OCI-LY1 (cell line): Measurements from ENCODE around the gene CDH23.

Source experiments
- H2AFZ ChIP-seq: fragments of 200-600 bp; sonication (generic), shearing (Covaris generic); 2 replicates; pipeline ENCODE4 v1.6.0; 2014; ENCODE audit warnings: antibody characterized with exemption, mild to moderate bottlenecking, low read length
- H3F3A ChIP-seq: fragments of 200-600 bp; sonication (generic), shearing (Covaris generic); 2 replicates; pipeline ENCODE4 v1.6.0; 2014; ENCODE audit warnings: mild to moderate bottlenecking, antibody characterized with exemption, low read length, moderate library complexity; ENCODE audit not compliant: insufficient read depth
- H3K27ac ChIP-seq: fragments of 200-600 bp; sonication (generic); 2 replicates; pipeline ENCODE4 v1.5.1; 2014; ENCODE audit warnings: low read length, mixed run types, mild to moderate bottlenecking, low read depth; ENCODE audit not compliant: poor library complexity, severe bottlenecking
- H3K27me3 ChIP-seq: fragments of 200-600 bp; sonication (generic); 2 replicates; pipeline ENCODE4 v1.6.0; 2014; ENCODE audit warnings: antibody characterized with exemption, mild to moderate bottlenecking, low read length, moderate library complexity; ENCODE audit not compliant: insufficient read depth
- H3K36me3 ChIP-seq: fragments of 200-600 bp; sonication (generic); 2 replicates; pipeline ENCODE4 v1.6.1; 2014; ENCODE audit warnings: mild to moderate bottlenecking, antibody characterized with exemption, low read length, moderate library complexity, mixed read lengths; ENCODE audit not compliant: insufficient read depth
- H3K4me1 ChIP-seq: fragments of 200-600 bp; sonication (generic); 2 replicates; pipeline ENCODE4 v1.5.1; 2014; ENCODE audit warnings: mild to moderate bottlenecking, low read length, moderate library complexity; ENCODE audit not compliant: insufficient read depth, severe bottlenecking
- H3K4me2 ChIP-seq: fragments of 200-600 bp; sonication (generic), shearing (Covaris generic); 2 replicates; pipeline ENCODE4 v1.6.1; 2014; ENCODE audit warnings: low read length
- H3K4me3 ChIP-seq: fragments of 200-600 bp; sonication (generic); 2 replicates; pipeline ENCODE4 v1.5.1; 2014; ENCODE audit warnings: low read length, low read depth, mild to moderate bottlenecking, mixed read lengths; ENCODE audit not compliant: poor library complexity, severe bottlenecking
- H3K79me2 ChIP-seq: fragments of 200-600 bp; shearing (Covaris generic); 2 replicates; pipeline ENCODE4 v1.6.1; 2016; ENCODE audit warnings: mixed run types, low read length, mixed read lengths; ENCODE audit not compliant: insufficient read depth
- H3K9ac ChIP-seq: fragments of 200-600 bp; sonication (generic), shearing (Covaris generic); 2 replicates; pipeline ENCODE4 v1.6.1; 2014; ENCODE audit warnings: mild to moderate bottlenecking, low read length, mixed read lengths
- H3K9me2 ChIP-seq: fragments of 200-600 bp; sonication (generic), shearing (Covaris generic); 2 replicates; pipeline ENCODE4 v1.6.1; 2014; ENCODE audit warnings: low read depth, mild to moderate bottlenecking, low read length, mixed read lengths
- H3K9me3 ChIP-seq: fragments of 200-600 bp; shearing (Covaris generic); 2 replicates; pipeline ENCODE4 v1.6.1; 2014; ENCODE audit warnings: low read length, mixed read lengths
- H4K20me1 ChIP-seq: fragments of 200-600 bp; sonication (generic), shearing (Covaris generic); 2 replicates; pipeline ENCODE4 v1.6.0; 2016; ENCODE audit warnings: mild to moderate bottlenecking, low read length; ENCODE audit not compliant: insufficient read depth
- CTCF ChIP-seq: fragments of 200-600 bp; sonication (generic), shearing (Covaris generic); IDR thresholded peaks from 2 replicates; pipeline ENCODE4 v1.5.1; 2017; ENCODE audit warnings: mild to moderate bottlenecking, antibody characterized with exemption, low read length, moderate library complexity, mixed read lengths
- EZH2 ChIP-seq: fragments of 200-600 bp; sonication (generic), shearing (Covaris generic); IDR thresholded peaks from 2 replicates; pipeline ENCODE4 v1.8.0; 2017; ENCODE audit warnings: borderline replicate concordance, mixed run types, mild to moderate bottlenecking, antibody characterized with exemption, low read length, moderate library complexity, mixed read lengths

The CDH23 gene

GRCh38 chr10:71661060-71661622 lies 264.4 kb downstream of the CDH23 start:
- no peaks in the 10 kb centered on the region for H3K79me2 ChIP-seq
- H3K9ac ChIP-seq, result no peak overlapping the region
- no peaks in the 10 kb centered on the region for H3K4me1 ChIP-seq
- H3K4me3 ChIP-seq, result no peak overlapping the region
- no peaks in the 10 kb centered on the region for H3K9me2 ChIP-seq
- H3K27ac ChIP-seq, result no peak overlapping the region
- H3K4me2 ChIP-seq, result no peak overlapping the region
- H4K20me1 ChIP-seq, result no peaks in the 10 kb centered on the region
- no peaks in the 10 kb centered on the region; the same call in 1 of the 2 replicates for H3K27me3 ChIP-seq
- H2AFZ ChIP-seq, result no peak overlapping the region
- no peaks in the 10 kb centered on the region for H3K9me3 ChIP-seq
- TF ChIP-seq CTCF (no peak), EZH2 (no peak)
- 0 out of 2 replicates have a peak, but pooled peaks cover 2% of the 10 kb centered on the region for H3F3A ChIP-seq
- no peaks in the 10 kb centered on the region for H3K36me3 ChIP-seq

- Histone ChIP-seq H4K20me1 (no peaks in the 10 kb centered on the region), H3K36me3 (no peaks in the 10 kb centered on the region), H3K9ac (no peak overlapping the region), H3K27ac (no peak overlapping the region), H3F3A (0 out of 2 replicates have a peak, but pooled peaks cover 2% of the 10 kb centered on the region), H3K4me1 (no peaks in the 10 kb centered on the region), H3K79me2 (no peaks in the 10 kb centered on the region), H3K27me3 (no peaks in the 10 kb centered on the region; the same call in 1 of the 2 replicates), H3K9me3 (no peaks in the 10 kb centered on the region), H3K4me2 (no peak overlapping the region), H3K9me2 (no peaks in the 10 kb centered on the region), H3K4me3 (no peak overlapping the region), H2AFZ (no peak overlapping the region)
- TF ChIP-seq EZH2 (no peak), CTCF (no peak)
Observed at GRCh38 chr10:71661779-71662336, 265.1 kb downstream of the CDH23 start.

- Histone ChIP-seq H3K4me2 (no peak overlapping the region), H3K9ac (no peak overlapping the region), H3K79me2 (no peaks in the 10 kb centered on the region), H3K9me2 (no peaks in the 10 kb centered on the region), H3K27ac (no peak overlapping the region), H3K36me3 (no peaks in the 10 kb centered on the region), H3K27me3 (no peaks in the 10 kb centered on the region; the same call in 1 of the 2 replicates), H2AFZ (no peak overlapping the region), H3K9me3 (no peaks in the 10 kb centered on the region), H3K4me3 (no peak overlapping the region), H3K4me1 (no peaks in the 10 kb centered on the region), H4K20me1 (no peaks in the 10 kb centered on the region), H3F3A (0 out of 2 replicates have a peak, but pooled peaks cover 2% of the 10 kb centered on the region)
- TF ChIP-seq CTCF (no peak), EZH2 (no peak)
Observed at GRCh38 chr10:71663311-71663710, 266.6 kb downstream of the CDH23 start.
